Cardiac muscle cell (in vitro differentiated cells and primary cell): Measurements from ENCODE around the gene GTF2IRD2. TPM values are rescaled to one million over a fixed set of nuclear protein-coding genes. Genes with fewer than 3 reads are reported as not detected.
"Not testable (repeated sequence)": the region's sequence is repeated elsewhere in the genome, so short reads cannot be mapped to it uniquely, and the experiment has no call there.

Source experiments
- DNase-seq, 2 donors: peaks; one replicate each; pipeline versions ENCODE4 v3.0.0 to v3.0.0-alpha.2; 2010 to 2017; ENCODE audit warnings: low read depth in 1 of 2, low spot score in 1 of 2
- H3K27ac ChIP-seq: fragments of 200-600 bp; sonication (generic); 2 replicates; pipeline ENCODE4 v1.5.1; 2016
- H3K27me3 ChIP-seq: fragments of 200-600 bp; sonication (generic); 2 replicates; pipeline ENCODE4 v1.6.0; 2016; ENCODE audit warnings: control low read depth
- H3K36me3 ChIP-seq: fragments of 200-600 bp; sonication (generic); 2 replicates; pipeline ENCODE4 v1.5.1; 2016; ENCODE audit warnings: control low read depth
- H3K4me1 ChIP-seq: fragments of 200-600 bp; sonication (generic); 2 replicates; pipeline ENCODE4 v1.8.1; 2017; ENCODE audit warnings: low read depth, mild to moderate bottlenecking, mixed run types
- H3K4me3 ChIP-seq: fragments of 200-600 bp; sonication (generic); 2 replicates; pipeline ENCODE4 v1.5.1; 2016; ENCODE audit warnings: mild to moderate bottlenecking
- H3K9me3 ChIP-seq: fragments of 200-600 bp; sonication (generic); 2 replicates; pipeline ENCODE4 v1.5.1; 2017; ENCODE audit warnings: low read depth, mild to moderate bottlenecking, control low read depth
- polyA plus RNA-seq: library from polyadenylated mRNA; unstranded; fragments of >200 nt; fragmentation: Nextera tagmentation; extraction: Ambion mirVana; gene quantifications from 2 replicates; pipeline ENCODE4 v1.2.1, GENCODE V29; 2016
- total RNA-seq: library from RNA; depleted of rRNA; stranded (reverse); fragments of >200 nt; gene quantifications from 2 replicates; pipeline ENCODE4 v1.2.3, GENCODE V29; 2016

Gene GTF2IRD2
- total and polyA plus RNA-seq, 2 experiments from 2014 or later = 7.6 to 24.3 TPM

DNA sequence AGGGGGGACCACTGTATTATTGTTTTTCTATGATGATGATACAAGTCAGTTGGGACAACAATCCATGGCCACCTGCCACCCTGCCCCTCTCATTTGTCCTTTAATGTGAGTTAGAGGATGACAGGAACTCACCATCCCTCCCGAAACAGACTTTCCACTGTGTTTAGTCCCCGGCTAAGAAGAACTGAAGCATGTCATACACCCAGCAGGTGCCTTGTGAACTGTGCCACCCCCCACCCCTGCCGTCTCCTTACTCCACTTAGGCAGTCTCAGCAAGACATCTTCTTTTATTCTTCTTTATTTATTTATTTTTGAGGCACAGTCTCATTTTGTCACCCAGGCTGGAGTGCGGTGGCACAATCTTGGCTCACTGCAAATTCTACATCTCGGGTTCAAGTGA, 30.1 kb downstream of the GTF2IRD2 start:
- H3K27me3 ChIP-seq, H3K27ac ChIP-seq, H3K9me3 ChIP-seq: not testable (repeated sequence)

DNA sequence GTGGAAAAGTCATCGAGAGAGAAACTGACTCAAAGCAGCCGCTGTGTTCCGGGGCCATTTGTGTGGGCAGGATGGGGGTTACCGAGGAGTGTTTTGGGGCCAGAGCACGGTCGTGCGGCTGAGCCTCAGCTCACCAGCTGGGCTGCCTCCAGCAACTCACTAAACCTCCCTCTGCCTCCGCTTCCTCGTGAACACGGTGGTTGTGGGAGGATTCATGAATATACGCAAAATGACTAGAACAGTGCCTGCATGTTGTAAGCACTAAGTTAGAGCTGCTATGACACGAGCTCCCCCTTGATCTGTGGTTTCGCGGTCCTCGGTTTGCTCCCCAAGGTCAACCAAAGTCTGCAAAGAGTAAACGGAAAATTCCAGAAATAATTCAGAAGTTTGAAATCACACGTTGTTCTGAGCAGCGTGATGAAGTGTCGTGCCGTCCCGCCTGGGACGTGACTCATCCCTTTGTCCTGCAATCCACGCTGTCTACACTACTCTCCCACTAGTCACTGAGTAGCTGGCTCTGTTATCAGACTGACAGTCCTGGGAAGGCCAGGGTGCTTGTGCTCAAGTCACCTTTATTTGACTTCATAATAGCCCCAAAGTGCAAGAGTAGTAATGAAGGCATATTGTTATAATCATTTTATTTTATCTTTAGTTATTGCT, 31.1 kb downstream of the GTF2IRD2 start:
- not testable (repeated sequence) for H3K27me3 ChIP-seq, H3K27ac ChIP-seq, DNase-seq, H3K36me3 ChIP-seq, H3K4me1 ChIP-seq, H3K9me3 ChIP-seq, H3K4me3 ChIP-seq

More for the DNA sequence above, 30.1 kb downstream of the GTF2IRD2 start:
- not testable (repeated sequence) for H3K4me3 ChIP-seq, DNase-seq, H3K4me1 ChIP-seq, H3K36me3 ChIP-seq

DNA sequence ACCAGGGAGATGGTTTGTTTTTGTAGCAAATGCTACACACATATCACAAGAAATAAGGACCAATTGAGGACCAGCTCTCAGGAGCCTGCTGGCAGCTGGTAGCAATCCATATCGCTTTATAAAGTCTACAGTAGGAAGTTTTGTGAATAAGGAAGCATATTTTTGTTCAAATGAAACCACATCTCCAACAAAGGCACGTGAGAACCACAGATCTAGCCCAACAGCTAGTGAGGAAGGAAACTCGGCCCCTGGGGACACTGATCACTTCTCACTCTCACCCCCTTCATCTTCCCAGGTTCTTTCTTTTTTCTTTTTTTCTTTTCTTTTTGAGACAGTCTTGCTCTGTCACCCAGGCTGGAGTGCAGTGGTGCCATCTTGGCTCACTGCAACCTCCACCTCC, 35.5 kb downstream of the GTF2IRD2 start:
- not testable (repeated sequence) for H3K4me1 ChIP-seq, H3K27ac ChIP-seq, DNase-seq, H3K36me3 ChIP-seq, H3K9me3 ChIP-seq, H3K27me3 ChIP-seq, H3K4me3 ChIP-seq

DNA sequence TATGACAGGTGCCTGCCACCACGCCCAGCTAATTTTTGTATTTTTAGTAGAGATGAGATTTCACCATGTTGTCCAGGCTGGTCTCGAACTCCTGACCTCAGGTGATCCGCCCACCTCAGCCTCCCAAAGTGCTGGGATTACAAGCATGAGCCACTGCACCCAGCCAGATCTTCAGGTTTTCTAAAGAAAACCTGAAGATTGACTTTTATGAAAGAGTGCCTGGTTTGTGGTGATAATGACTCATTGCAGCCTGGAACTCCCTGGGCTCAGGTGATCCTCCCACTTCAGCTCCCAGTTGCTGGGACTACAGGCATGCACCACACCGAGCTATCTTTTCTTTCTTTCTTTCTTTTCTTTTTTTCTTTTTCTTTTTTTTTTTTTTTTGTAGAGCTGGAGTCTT, 52.8 kb downstream of the GTF2IRD2 start:
- H3K36me3 ChIP-seq, H3K27ac ChIP-seq, H3K27me3 ChIP-seq, DNase-seq, H3K4me3 ChIP-seq, H3K9me3 ChIP-seq, H3K4me1 ChIP-seq: not testable (repeated sequence)

DNA sequence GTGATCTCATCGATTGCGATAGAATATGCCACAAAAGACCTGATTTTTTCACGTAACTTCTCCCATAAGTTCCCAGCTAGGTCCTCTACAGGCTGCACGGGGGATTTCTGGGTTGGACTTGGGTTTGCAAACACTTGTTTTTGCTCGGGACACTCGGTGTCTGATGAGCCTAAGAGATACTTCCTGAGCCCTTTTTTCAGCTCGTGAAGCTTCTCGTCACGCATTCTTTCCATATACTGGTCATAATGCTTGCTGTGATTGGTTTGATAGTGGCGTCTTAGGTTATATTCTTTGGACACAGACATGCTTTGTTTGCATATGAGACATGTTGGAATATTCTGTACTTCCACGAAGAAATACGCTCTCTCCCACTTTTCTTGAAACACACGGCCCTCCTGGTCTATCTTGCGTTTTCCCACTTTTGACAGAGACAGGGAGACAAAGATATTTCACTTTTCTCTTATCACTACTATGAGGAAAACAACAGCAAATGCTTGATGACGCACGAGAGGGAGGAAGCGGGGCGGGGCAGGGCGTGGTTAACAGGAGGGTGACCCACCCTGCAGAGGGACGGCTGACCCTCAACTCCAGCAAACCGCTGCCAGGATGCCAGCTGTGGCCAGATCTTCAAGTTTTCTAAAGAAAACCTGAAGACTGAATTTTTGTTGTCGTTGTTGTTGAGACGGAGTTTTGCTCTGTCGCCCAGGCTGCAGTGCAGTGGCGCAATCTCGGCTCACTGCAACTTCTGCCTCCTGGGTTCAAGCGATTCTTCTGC, 53.4 kb downstream of the GTF2IRD2 start:
- H3K27me3 ChIP-seq, H3K36me3 ChIP-seq, H3K4me1 ChIP-seq, DNase-seq, H3K9me3 ChIP-seq, H3K27ac ChIP-seq, H3K4me3 ChIP-seq: not testable (repeated sequence)

DNA sequence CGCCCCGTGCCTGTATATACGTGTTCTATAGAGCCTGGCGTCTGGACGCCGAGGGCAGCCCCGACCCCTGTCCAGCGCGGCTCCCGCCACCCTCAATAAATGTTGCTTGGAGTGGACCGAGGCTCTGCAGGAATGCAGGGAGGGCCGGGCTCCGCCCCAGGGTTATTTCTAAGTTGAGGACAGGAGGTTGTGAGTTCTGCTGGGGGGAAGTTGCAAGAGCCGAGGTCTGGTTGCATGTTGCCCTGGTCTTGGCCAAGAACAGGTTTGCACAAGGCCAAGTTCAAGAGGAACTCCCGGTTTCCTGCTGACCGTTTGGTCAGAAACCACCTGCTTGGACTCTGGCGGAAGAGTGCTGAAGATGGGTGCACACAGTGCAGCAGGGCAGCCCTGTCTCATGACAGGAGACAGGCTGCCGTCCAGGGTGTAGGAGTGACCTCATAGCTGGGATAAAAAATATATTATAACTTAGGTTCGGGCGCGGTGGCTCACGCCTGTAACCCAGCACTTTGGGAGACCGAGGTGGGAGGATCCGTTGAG, 62.1 kb downstream of the GTF2IRD2 start:
- not testable (repeated sequence) for H3K27ac ChIP-seq, DNase-seq, H3K36me3 ChIP-seq, H3K9me3 ChIP-seq, H3K27me3 ChIP-seq, H3K4me1 ChIP-seq, H3K4me3 ChIP-seq

DNA sequence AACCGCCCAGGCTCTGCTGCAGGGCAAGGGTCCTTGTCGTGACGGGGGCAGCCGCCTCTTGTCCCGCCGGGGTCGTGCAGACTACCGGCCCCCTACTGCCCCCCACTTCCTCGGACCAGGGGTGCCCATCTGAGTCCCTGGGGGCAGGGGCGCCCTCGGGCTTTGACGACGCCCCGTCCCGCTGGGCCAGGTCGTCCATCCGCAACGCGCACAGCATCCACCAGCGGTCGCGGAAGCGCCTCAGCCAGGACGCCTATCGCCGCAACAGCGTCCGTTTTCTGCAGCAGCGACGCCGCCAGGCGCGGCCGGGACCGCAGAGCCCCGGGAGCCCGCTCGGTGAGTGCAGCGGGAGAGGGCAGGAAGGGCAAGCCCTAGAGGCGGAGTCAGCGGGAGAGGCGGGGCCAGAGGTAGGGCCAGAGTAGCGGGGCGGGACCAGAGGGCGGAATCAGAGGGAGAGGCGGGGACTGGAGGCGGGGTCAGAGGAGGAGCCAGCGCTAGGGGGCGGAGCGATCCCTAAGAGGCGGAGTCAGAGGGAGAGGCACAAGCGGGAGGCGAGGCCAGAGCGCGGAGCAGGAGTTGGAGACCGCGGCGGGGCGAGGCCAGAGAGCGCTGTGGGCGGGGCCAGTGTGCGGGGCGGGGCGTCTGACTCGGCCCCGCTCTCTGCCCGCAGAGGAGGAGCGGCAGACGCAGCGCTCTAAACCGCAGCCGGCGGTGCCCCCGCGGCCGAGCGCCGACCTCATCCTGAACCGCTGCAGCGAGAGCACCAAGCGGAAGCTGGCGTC, 62.8 kb downstream of the GTF2IRD2 start:
- H3K27me3 ChIP-seq, H3K36me3 ChIP-seq, H3K4me3 ChIP-seq, H3K9me3 ChIP-seq, H3K4me1 ChIP-seq, H3K27ac ChIP-seq: not testable (repeated sequence)
- DNase-seq = peak; percentile 84 to 88

DNA sequence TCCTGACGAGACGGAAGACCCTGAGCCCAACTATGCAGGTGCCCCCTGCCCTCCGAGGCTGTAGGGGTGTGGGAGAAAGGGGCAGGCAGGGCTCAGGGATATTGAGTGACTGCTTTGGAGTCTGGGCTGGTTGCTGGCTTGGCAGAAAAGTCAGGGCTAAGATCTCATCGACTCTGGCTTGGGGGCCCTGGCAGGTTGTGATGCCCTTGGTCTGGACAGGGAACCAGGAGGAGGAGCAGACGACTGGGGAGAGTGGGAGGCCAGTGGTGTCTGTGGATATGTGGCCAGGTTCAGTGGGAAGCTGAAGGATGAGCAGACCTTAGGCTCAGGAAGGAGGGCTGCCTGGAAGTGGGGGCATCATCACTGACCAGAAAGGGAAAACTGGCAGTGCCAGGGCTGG, 67.8 kb downstream of the GTF2IRD2 start:
- not testable (repeated sequence) for H3K4me1 ChIP-seq, H3K4me3 ChIP-seq, H3K9me3 ChIP-seq, H3K36me3 ChIP-seq, DNase-seq, H3K27ac ChIP-seq, H3K27me3 ChIP-seq

DNA sequence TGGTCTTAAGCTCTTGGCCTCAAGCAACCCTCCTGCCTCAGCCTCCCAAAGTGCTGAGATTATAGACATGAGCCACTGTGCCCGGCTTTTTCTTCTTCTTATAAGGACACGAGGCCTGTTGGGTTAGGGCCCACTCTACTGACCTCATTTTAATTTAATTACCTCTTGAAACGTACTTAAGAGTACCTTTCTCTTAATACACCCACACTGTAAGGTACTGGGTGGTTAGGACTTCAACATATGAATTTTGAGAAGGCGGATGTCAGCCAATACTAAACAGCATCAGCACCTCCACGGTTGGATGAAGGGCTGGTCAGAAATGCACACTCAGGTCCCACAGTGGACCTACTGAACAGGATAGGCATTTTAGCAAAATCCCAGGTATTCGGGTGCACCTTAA, 69.7 kb downstream of the GTF2IRD2 start:
- not testable (repeated sequence) for H3K4me1 ChIP-seq, H3K27me3 ChIP-seq, H3K36me3 ChIP-seq, H3K4me3 ChIP-seq, DNase-seq, H3K9me3 ChIP-seq, H3K27ac ChIP-seq

DNA sequence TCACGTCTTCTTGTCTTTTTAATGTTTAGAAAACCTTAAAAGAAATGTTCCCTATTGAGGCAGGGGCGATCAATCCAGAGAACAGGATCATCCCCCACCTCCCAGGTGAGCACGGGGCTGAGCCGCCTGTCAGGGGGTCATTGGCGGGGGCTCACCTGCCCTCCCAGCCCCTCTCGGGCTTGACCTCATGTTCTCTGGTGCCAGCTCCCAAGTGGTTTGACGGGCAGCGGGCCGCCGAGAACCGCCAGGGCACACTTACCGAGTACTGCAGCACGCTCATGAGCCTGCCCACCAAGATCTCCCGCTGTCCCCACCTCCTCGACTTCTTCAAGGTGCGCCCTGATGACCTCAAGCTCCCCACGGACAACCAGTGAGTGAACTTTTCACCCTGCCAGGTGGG, 72.4 kb downstream of the GTF2IRD2 start:
- not testable (repeated sequence) for DNase-seq, H3K9me3 ChIP-seq, H3K27ac ChIP-seq, H3K36me3 ChIP-seq, H3K4me3 ChIP-seq, H3K27me3 ChIP-seq, H3K4me1 ChIP-seq

DNA sequence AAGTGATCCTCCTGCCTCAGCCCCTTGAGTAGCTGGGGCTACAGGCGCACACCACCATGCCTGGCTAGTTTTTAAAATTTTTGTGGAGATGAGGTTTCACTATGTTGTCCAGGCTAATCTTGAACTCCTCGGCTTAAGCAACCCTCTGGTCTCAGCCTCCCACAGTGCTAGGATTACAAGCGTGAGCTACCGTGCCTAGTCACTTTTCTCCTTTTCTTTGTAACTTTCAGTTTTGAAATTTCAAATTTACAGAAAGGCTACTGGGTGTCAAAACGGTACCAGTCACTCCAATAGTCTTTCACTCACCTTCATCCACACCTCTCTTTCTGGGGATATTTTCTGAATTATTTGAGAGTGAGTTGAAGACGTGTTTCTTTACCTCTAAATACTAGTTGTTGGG, 76.3 kb downstream of the GTF2IRD2 start:
- H3K27ac ChIP-seq, H3K4me1 ChIP-seq, H3K36me3 ChIP-seq, H3K9me3 ChIP-seq, H3K4me3 ChIP-seq, DNase-seq, H3K27me3 ChIP-seq: not testable (repeated sequence)

DNA sequence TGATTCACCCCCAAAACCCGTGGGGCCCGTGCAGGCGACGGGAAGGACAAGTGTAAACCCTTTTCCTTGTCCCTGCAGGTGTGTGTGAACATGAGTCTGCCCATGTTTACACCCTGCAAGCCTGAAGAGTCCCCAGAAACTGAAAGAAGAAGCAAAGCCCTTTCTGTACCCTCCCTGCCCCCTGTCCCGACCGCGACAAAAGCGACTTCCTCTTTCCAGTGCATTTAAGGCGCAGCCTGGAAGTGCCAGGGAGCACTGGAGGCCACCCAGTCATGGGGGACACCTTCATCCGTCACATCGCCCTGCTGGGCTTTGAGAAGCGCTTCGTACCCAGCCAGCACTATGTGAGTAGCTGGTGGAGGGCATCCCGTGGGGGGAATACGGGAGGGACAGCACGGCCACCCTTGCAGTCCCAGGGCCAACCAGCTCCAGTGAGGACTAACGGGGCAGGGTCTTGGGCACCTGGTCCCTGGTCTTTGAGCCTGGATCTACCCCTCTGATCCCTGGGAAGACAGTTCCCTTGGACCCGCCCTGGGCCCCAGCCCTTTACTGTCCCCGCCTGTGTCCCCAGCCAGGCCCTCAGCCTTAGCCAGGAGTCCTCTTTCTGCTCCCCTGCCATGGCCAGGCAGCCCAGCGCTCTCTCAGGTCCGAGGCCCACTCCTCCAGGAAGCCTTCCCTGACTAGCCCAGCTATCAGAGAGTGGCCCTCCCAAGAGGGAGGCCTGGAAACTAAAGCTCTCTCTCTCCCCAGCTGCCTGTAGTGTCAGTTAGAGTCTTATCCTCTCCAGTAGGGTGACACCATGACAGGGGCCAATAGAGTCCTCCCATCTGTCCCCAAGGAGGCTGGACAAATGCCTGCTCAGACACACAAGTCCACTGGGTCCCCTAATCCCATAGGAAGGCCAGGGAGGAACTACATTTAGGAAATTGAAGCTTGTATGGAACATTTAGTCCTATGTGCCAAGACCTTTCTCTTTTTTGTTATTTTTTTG, 77.3 kb downstream of the GTF2IRD2 start, which contains the start of gene NCF1:
Gene NCF1 (plus strand): TSS at position 252 of the 991 bp plus-strand sequence. CDS start 21 bp downstream, at position 273.
- not testable (repeated sequence) for DNase-seq, H3K36me3 ChIP-seq, H3K27ac ChIP-seq, H3K9me3 ChIP-seq, H3K4me1 ChIP-seq, H3K27me3 ChIP-seq, H3K4me3 ChIP-seq

DNA sequence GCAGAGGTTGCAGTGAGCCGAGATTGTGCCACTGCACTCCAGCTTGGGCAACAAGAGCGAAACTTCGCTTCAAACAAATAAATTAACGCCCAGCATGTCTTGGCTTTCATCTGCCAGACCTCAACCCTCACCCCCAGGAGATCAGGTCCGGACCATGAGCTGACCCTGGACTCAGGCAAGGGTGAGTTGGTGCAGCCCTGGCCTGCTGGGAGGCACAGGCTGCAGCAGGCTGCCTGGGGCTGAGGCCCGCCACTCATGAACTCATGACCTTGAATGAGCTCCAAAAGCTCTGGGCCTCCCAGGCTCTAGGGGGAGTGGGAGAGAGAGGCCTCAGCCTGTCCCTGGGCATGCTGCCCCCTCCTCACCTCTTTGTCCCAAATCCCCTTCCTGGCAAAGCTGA, 79.3 kb downstream of the GTF2IRD2 start:
- not testable (repeated sequence) for H3K36me3 ChIP-seq, H3K4me1 ChIP-seq
- peak in 1 of 2 donors; percentile 8 for DNase-seq

More for the DNA sequence above, 79.3 kb downstream of the GTF2IRD2 start:
- not testable (repeated sequence) for H3K9me3 ChIP-seq, H3K4me3 ChIP-seq, H3K27ac ChIP-seq, H3K27me3 ChIP-seq
